Epithelial cell of esophagus (primary cell): ENCODE results near the gene OR10T2.
"Not testable (repeated sequence)": the region's sequence is repeated elsewhere in the genome, so short reads cannot be mapped to it uniquely, and the experiment has no call there.

ENCODE experiments used
- DNase-seq: peaks from one replicate; pipeline ENCODE4 v3.0.0; 2010; ENCODE audit warnings: low read depth
- H3K4me3 ChIP-seq: 2 replicates; pipeline ENCODE4 v1.5.1; 2011; ENCODE audit warnings: mild to moderate bottlenecking, low read length, control low read depth
- TF ChIP-seq, protein P1 (sequence below): IDR thresholded peaks from 2 replicates; pipeline ENCODE4 v1.5.1; 2011; ENCODE audit warnings: low read depth, mild to moderate bottlenecking, low read length, control low read depth, inconsistent platforms; ENCODE audit not compliant: insufficient read depth; ENCODE audit errors: missing control alignments

OR10T2 gene

GRCh38 chr1:158390331-158390730, 8.9 kb downstream of the OR10T2 start:
- DNase-seq, result no peak
- no peak overlapping the region for H3K4me3 ChIP-seq
- TF ChIP-seq, protein P1, sequence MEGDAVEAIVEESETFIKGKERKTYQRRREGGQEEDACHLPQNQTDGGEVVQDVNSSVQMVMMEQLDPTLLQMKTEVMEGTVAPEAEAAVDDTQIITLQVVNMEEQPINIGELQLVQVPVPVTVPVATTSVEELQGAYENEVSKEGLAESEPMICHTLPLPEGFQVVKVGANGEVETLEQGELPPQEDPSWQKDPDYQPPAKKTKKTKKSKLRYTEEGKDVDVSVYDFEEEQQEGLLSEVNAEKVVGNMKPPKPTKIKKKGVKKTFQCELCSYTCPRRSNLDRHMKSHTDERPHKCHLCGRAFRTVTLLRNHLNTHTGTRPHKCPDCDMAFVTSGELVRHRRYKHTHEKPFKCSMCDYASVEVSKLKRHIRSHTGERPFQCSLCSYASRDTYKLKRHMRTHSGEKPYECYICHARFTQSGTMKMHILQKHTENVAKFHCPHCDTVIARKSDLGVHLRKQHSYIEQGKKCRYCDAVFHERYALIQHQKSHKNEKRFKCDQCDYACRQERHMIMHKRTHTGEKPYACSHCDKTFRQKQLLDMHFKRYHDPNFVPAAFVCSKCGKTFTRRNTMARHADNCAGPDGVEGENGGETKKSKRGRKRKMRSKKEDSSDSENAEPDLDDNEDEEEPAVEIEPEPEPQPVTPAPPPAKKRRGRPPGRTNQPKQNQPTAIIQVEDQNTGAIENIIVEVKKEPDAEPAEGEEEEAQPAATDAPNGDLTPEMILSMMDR, result no peak

- no peak for DNase-seq
- TF ChIP-seq, protein P1, result no peak
- H3K4me3 ChIP-seq, result no peak overlapping the region
These were observed 24.4 kb downstream of the OR10T2 start for GRCh38 chr1:158374860-158375259.

DNA sequence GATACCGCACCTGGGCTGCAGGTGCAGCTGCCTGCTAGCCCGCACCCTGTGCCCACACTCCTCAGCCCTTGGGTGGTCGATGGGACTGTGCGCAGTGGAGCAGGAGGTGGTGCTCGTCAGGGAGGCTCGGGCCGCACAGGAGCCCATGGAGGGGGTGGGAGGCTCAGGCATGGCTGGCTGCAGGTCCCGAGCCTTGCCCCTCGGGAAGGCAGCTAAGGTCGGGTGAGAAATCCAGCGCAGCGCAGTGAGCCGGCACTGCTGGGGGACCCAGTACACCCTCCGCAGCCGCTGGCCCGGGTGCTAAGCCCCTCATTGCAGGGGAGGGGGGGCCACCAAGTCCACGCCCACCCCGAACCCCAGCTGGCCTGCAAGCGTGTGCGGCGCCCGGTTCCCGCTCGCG, 25.2 kb downstream of the OR10T2 start:
- not testable (repeated sequence) for DNase-seq

DNA sequence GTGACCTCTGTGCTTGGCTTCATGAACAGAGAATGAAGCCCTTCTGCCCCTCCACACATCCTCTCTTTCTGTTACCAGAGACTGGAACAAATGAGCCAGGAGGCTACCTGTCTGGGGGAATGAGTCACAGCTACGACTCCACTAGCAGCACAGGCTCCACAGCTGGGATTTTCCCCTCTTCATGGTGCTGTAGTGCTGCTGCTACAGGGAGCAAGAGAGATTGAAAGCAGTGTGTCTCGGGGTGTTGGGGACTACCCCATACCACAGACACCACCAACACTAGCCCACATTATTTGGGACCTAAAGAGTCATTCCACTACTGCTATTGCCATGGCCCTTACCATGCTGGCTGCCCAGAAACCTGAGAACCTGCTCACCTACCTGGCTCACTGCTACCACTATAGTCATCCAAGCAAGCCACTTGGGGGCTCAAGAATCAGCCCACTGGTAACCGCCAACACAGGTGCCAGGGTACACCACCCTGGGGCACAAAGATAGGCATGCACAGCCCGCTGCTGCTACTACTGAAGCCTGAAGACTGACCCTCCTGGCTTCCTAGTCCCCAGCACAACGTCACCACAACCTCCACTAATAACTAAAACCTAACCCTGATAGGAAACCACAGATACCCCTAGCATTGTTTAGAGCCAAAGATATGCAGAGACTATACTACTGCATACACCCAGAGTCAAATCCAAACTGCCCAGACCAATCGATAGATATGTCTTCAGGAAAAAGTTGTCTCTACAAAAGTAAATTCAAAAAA, 27.9 kb downstream of the OR10T2 start:
- TF ChIP-seq, protein P1, result no peak
- H3K4me3 ChIP-seq, result no peak overlapping the region
- DNase-seq, result peak; percentile 49

More for the DNA sequence above, 25.2 kb downstream of the OR10T2 start:
- H3K4me3 ChIP-seq, result not testable (repeated sequence)

DNA sequence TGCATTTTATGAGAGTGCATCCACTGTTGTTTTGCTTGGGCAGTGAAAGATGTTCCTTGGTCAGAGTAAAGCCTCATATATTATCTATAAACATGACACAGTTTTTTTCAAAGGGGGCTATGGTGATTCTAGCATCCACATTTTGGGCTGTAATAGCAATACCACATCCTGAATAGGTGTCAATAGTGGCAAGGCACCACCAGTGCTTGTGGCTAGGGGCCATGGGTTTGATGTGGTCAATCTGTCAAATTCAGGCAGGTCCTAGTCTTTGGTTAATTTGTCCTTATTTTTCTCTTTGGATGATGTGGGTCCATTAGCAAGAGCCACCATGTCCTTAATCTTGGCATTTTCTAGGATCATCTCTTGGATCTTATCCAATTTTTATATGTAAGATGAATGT, 32.5 kb downstream of the OR10T2 start:
- DNase-seq, result no peak
- TF ChIP-seq, protein P1, result no peak
- no peak overlapping the region for H3K4me3 ChIP-seq

- DNase-seq, result no peak
- no peak overlapping the region for H3K4me3 ChIP-seq
- TF ChIP-seq, protein P1, result no peak
These were observed 36.3 kb downstream of the OR10T2 start for GRCh38 chr1:158362941-158363340.

DNA sequence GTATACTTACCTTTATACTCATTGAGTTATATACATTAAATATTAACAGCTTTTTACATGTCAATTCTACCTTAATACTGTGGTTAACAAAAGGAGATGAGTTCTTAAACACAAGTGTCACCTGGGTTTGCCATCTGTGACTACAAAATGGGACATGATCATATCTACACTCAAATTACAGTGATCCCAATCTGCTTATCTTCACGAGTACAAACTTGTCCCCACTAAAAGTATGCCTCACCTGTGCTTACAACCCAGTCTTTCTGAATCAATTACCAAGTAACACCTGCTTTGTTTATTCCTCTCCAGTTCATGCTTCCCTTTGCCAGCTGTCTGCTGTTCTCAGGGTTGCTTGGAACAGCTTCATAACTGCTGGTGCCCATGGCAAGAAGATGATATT, 36.8 kb downstream of the OR10T2 start:
- TF ChIP-seq, protein P1, result no peak
- no peak for DNase-seq
- no peak overlapping the region for H3K4me3 ChIP-seq
